ENCODE measurements around the gene KCNJ18.
"Not testable (repeated sequence)": the region's sequence is repeated elsewhere in the genome, so short reads cannot be mapped to it uniquely, and the experiment has no call there.

Gene KCNJ18

GRCh38 chr17:21699573-21700236, 7.4 kb downstream of the KCNJ18 start:
- H3K79me2 ChIP-seq (ENCODE audit: insufficient read depth, low read length); H2AFZ ChIP-seq (ENCODE audit: low read length); H4K20me1 ChIP-seq (ENCODE audit: insufficient read depth, low read length); H3K9me3 ChIP-seq (ENCODE audit: low read length); H3K36me3 ChIP-seq (ENCODE audit: insufficient read depth, low read length); H3K4me3 ChIP-seq (ENCODE audit: low read depth, low read length, poor library complexity, severe bottlenecking); H3K9me2 ChIP-seq (ENCODE audit: low read depth, low read length); H3K4me1 ChIP-seq (ENCODE audit: insufficient read depth, low read length, severe bottlenecking); H3K4me2 ChIP-seq (ENCODE audit: low read length); H3F3A ChIP-seq (ENCODE audit: insufficient read depth, low read length); H3K27me3 ChIP-seq (ENCODE audit: insufficient read depth, low read length); H3K9ac ChIP-seq (ENCODE audit: low read length): not testable (repeated sequence)
- peak overlapping the region; percentile 64 for H3K27ac ChIP-seq (ENCODE audit: low read depth, low read length, poor library complexity, severe bottlenecking)

GRCh38 chr17:21701090-21701489, 8.8 kb downstream of the KCNJ18 start:
- H3K4me2 ChIP-seq (ENCODE audit: low read length); H3K9me2 ChIP-seq (ENCODE audit: low read depth, low read length); H3K27ac ChIP-seq (ENCODE audit: low read depth, low read length, poor library complexity, severe bottlenecking); H3K9ac ChIP-seq (ENCODE audit: low read length); H3K36me3 ChIP-seq (ENCODE audit: insufficient read depth, low read length); H3K4me1 ChIP-seq (ENCODE audit: insufficient read depth, low read length, severe bottlenecking); H4K20me1 ChIP-seq (ENCODE audit: insufficient read depth, low read length); H3K9me3 ChIP-seq (ENCODE audit: low read length); H2AFZ ChIP-seq (ENCODE audit: low read length); H3K27me3 ChIP-seq (ENCODE audit: insufficient read depth, low read length); H3K4me3 ChIP-seq (ENCODE audit: low read depth, low read length, poor library complexity, severe bottlenecking); H3K79me2 ChIP-seq (ENCODE audit: insufficient read depth, low read length); H3F3A ChIP-seq (ENCODE audit: insufficient read depth, low read length): not testable (repeated sequence)

- H3K9ac ChIP-seq (ENCODE audit: low read length); H4K20me1 ChIP-seq (ENCODE audit: insufficient read depth, low read length); H3F3A ChIP-seq (ENCODE audit: insufficient read depth, low read length); H3K79me2 ChIP-seq (ENCODE audit: insufficient read depth, low read length); H3K9me2 ChIP-seq (ENCODE audit: low read depth, low read length); H3K27ac ChIP-seq (ENCODE audit: low read depth, low read length, poor library complexity, severe bottlenecking); H3K27me3 ChIP-seq (ENCODE audit: insufficient read depth, low read length); H3K4me1 ChIP-seq (ENCODE audit: insufficient read depth, low read length, severe bottlenecking); H3K4me3 ChIP-seq (ENCODE audit: low read depth, low read length, poor library complexity, severe bottlenecking); H2AFZ ChIP-seq (ENCODE audit: low read length); H3K36me3 ChIP-seq (ENCODE audit: insufficient read depth, low read length); H3K4me2 ChIP-seq (ENCODE audit: low read length); H3K9me3 ChIP-seq (ENCODE audit: low read length): not testable (repeated sequence)
Measured at GRCh38 chr17:21702029-21702428, 9.7 kb downstream of the KCNJ18 start.

GRCh38 chr17:21702521-21702920, 10.2 kb downstream of the KCNJ18 start:
- not testable (repeated sequence) for H2AFZ ChIP-seq (ENCODE audit: low read length); H3K4me2 ChIP-seq (ENCODE audit: low read length); H3K9ac ChIP-seq (ENCODE audit: low read length); H3K79me2 ChIP-seq (ENCODE audit: insufficient read depth, low read length); H4K20me1 ChIP-seq (ENCODE audit: insufficient read depth, low read length); H3K9me3 ChIP-seq (ENCODE audit: low read length); H3K4me3 ChIP-seq (ENCODE audit: low read depth, low read length, poor library complexity, severe bottlenecking); H3K27me3 ChIP-seq (ENCODE audit: insufficient read depth, low read length); H3F3A ChIP-seq (ENCODE audit: insufficient read depth, low read length); H3K27ac ChIP-seq (ENCODE audit: low read depth, low read length, poor library complexity, severe bottlenecking); H3K4me1 ChIP-seq (ENCODE audit: insufficient read depth, low read length, severe bottlenecking); H3K36me3 ChIP-seq (ENCODE audit: insufficient read depth, low read length); H3K9me2 ChIP-seq (ENCODE audit: low read depth, low read length)

- not testable (repeated sequence) for H3K4me1 ChIP-seq (ENCODE audit: insufficient read depth, low read length, severe bottlenecking); H3K9me3 ChIP-seq (ENCODE audit: low read length); H3K36me3 ChIP-seq (ENCODE audit: insufficient read depth, low read length); H3K4me2 ChIP-seq (ENCODE audit: low read length); H3K9me2 ChIP-seq (ENCODE audit: low read depth, low read length); H3K27ac ChIP-seq (ENCODE audit: low read depth, low read length, poor library complexity, severe bottlenecking); H2AFZ ChIP-seq (ENCODE audit: low read length); H3K4me3 ChIP-seq (ENCODE audit: low read depth, low read length, poor library complexity, severe bottlenecking); H3K79me2 ChIP-seq (ENCODE audit: insufficient read depth, low read length); H3K9ac ChIP-seq (ENCODE audit: low read length); H4K20me1 ChIP-seq (ENCODE audit: insufficient read depth, low read length); H3F3A ChIP-seq (ENCODE audit: insufficient read depth, low read length); H3K27me3 ChIP-seq (ENCODE audit: insufficient read depth, low read length)
Measured at GRCh38 chr17:21702940-21703640, 10.8 kb downstream of the KCNJ18 start.

- H3K9me2 ChIP-seq (ENCODE audit: low read depth, low read length); H3K9me3 ChIP-seq (ENCODE audit: low read length); H3K79me2 ChIP-seq (ENCODE audit: insufficient read depth, low read length); H3K36me3 ChIP-seq (ENCODE audit: insufficient read depth, low read length); H3K4me3 ChIP-seq (ENCODE audit: low read depth, low read length, poor library complexity, severe bottlenecking); H2AFZ ChIP-seq (ENCODE audit: low read length); H3K27ac ChIP-seq (ENCODE audit: low read depth, low read length, poor library complexity, severe bottlenecking); H3K4me2 ChIP-seq (ENCODE audit: low read length); H4K20me1 ChIP-seq (ENCODE audit: insufficient read depth, low read length); H3F3A ChIP-seq (ENCODE audit: insufficient read depth, low read length); H3K27me3 ChIP-seq (ENCODE audit: insufficient read depth, low read length); H3K4me1 ChIP-seq (ENCODE audit: insufficient read depth, low read length, severe bottlenecking); H3K9ac ChIP-seq (ENCODE audit: low read length): not testable (repeated sequence)
Measured at GRCh38 chr17:21703891-21704872, 11.9 kb downstream of the KCNJ18 start.

Data from OCI-LY1 (cell line).